ENCODE measurements around the gene ERBB4. TPM values are rescaled to one million over a fixed set of nuclear protein-coding genes. Genes with fewer than 3 reads are reported as not detected.

The ERBB4 gene
- total RNA-seq, 2 experiments from 2014 or later, result not detected

- Histone ChIP-seq H4K20me1 (ENCODE audit: insufficient read depth, low read length) (no peaks in the 10 kb centered on the region), H3K36me3 (ENCODE audit: insufficient read depth, low read length) (no peaks in the 10 kb centered on the region), H3K4me3 (ENCODE audit: low read depth, low read length, poor library complexity, severe bottlenecking) (no peak overlapping the region), H3K4me1 (ENCODE audit: insufficient read depth, low read length, poor library complexity, severe bottlenecking) (no peaks in the 10 kb centered on the region), H2AFZ (ENCODE audit: low read length) (no peak overlapping the region), H3K9me3 (ENCODE audit: low read length) (no peaks in the 10 kb centered on the region), H3K9me2 (ENCODE audit: insufficient read depth, low read length) (no peaks in the 10 kb centered on the region), H3K4me2 (ENCODE audit: low read length) (no peak overlapping the region), H3K27ac (ENCODE audit: low read depth, low read length, poor library complexity, severe bottlenecking) (no peak overlapping the region), H3K79me2 (ENCODE audit: insufficient read depth, low read depth, low read length) (no peaks in the 10 kb centered on the region)
- DNase-seq (ENCODE audit: low spot score), result no peak
- intact Hi-C loops (cut with micrococcal nuclease; ENCODE audit: unreplicated experiment), result no loop called here
- TF ChIP-seq EZH2phosphoT487 (IDR thresholded peaks at IDR 0.05; ENCODE audit: borderline replicate concordance, low read depth, low read length) (no peak), CTCF (conservative IDR thresholded peaks at IDR 0.05; ENCODE audit: low read length) (no peak)
- CTCF ChIA-PET (ENCODE audit: unreplicated experiment), result no interaction called here
- BruUV-seq (replicated peaks), result no TSS peak
- POLR2A ChIA-PET, result interaction anchor here (0.6 to 0.9 kb wide), 2 partner anchors 10 to 29 kb away, joined by 3 read pairs; no protein-coding TSS in a partner anchor
Measured at GRCh38 chr2:212032536-212033219, 505.9 kb downstream of the ERBB4 start.

- ChIA-PET CTCF (ENCODE audit: unreplicated experiment) (no interaction called here), POLR2A (no interaction called here)
- BruUV-seq (replicated peaks), result no TSS peak
- Histone ChIP-seq H3K36me3 (ENCODE audit: insufficient read depth, low read length) (no peaks in the 10 kb centered on the region), H3K9me2 (ENCODE audit: insufficient read depth, low read length) (no peaks in the 10 kb centered on the region), H3K79me2 (ENCODE audit: insufficient read depth, low read depth, low read length) (no peaks in the 10 kb centered on the region), H3K9me3 (ENCODE audit: low read length) (no peaks in the 10 kb centered on the region), H3K4me2 (ENCODE audit: low read length) (no peak overlapping the region), H3K4me3 (ENCODE audit: low read depth, low read length, poor library complexity, severe bottlenecking) (no peak overlapping the region), H3K27ac (ENCODE audit: low read depth, low read length, poor library complexity, severe bottlenecking) (no peak overlapping the region), H2AFZ (ENCODE audit: low read length) (no peak overlapping the region), H3K4me1 (ENCODE audit: insufficient read depth, low read length, poor library complexity, severe bottlenecking) (no peaks in the 10 kb centered on the region), H4K20me1 (ENCODE audit: insufficient read depth, low read length) (no peaks in the 10 kb centered on the region)
- DNase-seq (ENCODE audit: low spot score), result no peak
- TF ChIP-seq CTCF (conservative IDR thresholded peaks at IDR 0.05; ENCODE audit: low read length) (no peak), EZH2phosphoT487 (IDR thresholded peaks at IDR 0.05; ENCODE audit: borderline replicate concordance, low read depth, low read length) (no peak)
- intact Hi-C loops (cut with micrococcal nuclease; ENCODE audit: unreplicated experiment), result no loop called here
Measured at GRCh38 chr2:212032032-212032431, 506.6 kb downstream of the ERBB4 start.

GRCh38 chr2:212030709-212031108, 507.9 kb downstream of the ERBB4 start:
- ChIA-PET POLR2A (interaction anchor here (1.6 kb wide), 1 partner anchor 10 kb away, joined by 5 read pairs; no protein-coding TSS in a partner anchor), CTCF (ENCODE audit: unreplicated experiment) (no interaction called here)
- Histone ChIP-seq H3K4me2 (ENCODE audit: low read length) (no peak overlapping the region), H4K20me1 (ENCODE audit: insufficient read depth, low read length) (no peaks in the 10 kb centered on the region), H3K4me1 (ENCODE audit: insufficient read depth, low read length, poor library complexity, severe bottlenecking) (no peaks in the 10 kb centered on the region), H3K36me3 (ENCODE audit: insufficient read depth, low read length) (no peaks in the 10 kb centered on the region), H3K79me2 (ENCODE audit: insufficient read depth, low read depth, low read length) (no peaks in the 10 kb centered on the region), H3K27ac (ENCODE audit: low read depth, low read length, poor library complexity, severe bottlenecking) (no peak overlapping the region), H3K9me2 (ENCODE audit: insufficient read depth, low read length) (no peaks in the 10 kb centered on the region), H3K9me3 (ENCODE audit: low read length) (no peaks in the 10 kb centered on the region), H2AFZ (ENCODE audit: low read length) (no peak overlapping the region), H3K4me3 (ENCODE audit: low read depth, low read length, poor library complexity, severe bottlenecking) (no peak overlapping the region)
- BruUV-seq (replicated peaks), result no TSS peak
- no peak for DNase-seq (ENCODE audit: low spot score)
- TF ChIP-seq CTCF (conservative IDR thresholded peaks at IDR 0.05; ENCODE audit: low read length) (no peak), EZH2phosphoT487 (IDR thresholded peaks at IDR 0.05; ENCODE audit: borderline replicate concordance, low read depth, low read length) (no peak)
- intact Hi-C loops (cut with micrococcal nuclease; ENCODE audit: unreplicated experiment), result no loop called here
